BJ (cell line): ENCODE data around the gene GCC1. TPM values are rescaled to one million over a fixed set of nuclear protein-coding genes. Genes with fewer than 3 reads are reported as not detected.

ENCODE experiments used
- CTCF ChIA-PET: fragments of 350-600 bp; formaldehyde crosslinking; extraction: SDS; loops from one replicate; lab custom pipeline; 2021; ENCODE audit warnings: antibody characterized with exemption, inconsistent platforms; lab: Yijun Ruan, JAX
- POLR2A ChIA-PET: fragments of 300-600 bp; sonication (Branson Sonifier 250); formaldehyde crosslinking; extraction: SDS; loops from one replicate; lab custom pipeline; 2021; ENCODE audit warnings: antibody characterized with exemption; lab: Charles Lee
- DNase-seq: peaks from one replicate; pipeline ENCODE4 v3.0.0-alpha.2; 2011; ENCODE audit warnings: low read depth
- H3K27me3 ChIP-seq: 2 replicates; pipeline ENCODE4 v1.6.0; 2011; ENCODE audit warnings: low read length; ENCODE audit not compliant: control insufficient read depth, insufficient read depth
- H3K36me3 ChIP-seq: 2 replicates; pipeline ENCODE4 v1.5.1; 2011; ENCODE audit warnings: low read length; ENCODE audit not compliant: control insufficient read depth, insufficient read depth
- H3K4me3 ChIP-seq: 2 replicates; pipeline ENCODE4 v1.5.1; 2011; ENCODE audit warnings: low read depth, mild to moderate bottlenecking, control low read depth, low read length
- CTCF ChIP-seq: IDR thresholded peaks from 2 replicates; pipeline ENCODE4 v1.5.1; 2011; ENCODE audit warnings: low read depth, mild to moderate bottlenecking, control low read depth, inconsistent platforms, low read length, moderate library complexity; ENCODE audit not compliant: insufficient read depth
- polyA plus RNA-seq: library from polyadenylated mRNA; depleted of rRNA; stranded (reverse); fragments of >200 nt; gene quantifications from 2 replicates; pipeline ENCODE4 v1.2.3, GENCODE V29; 2011; rRNA removed

GCC1 gene
- polyA plus RNA-seq, 1 experiment, result 9.6 TPM

GRCh38 chr7:127535546-127536393, 49.6 kb downstream of the GCC1 start:
- ChIA-PET CTCF (no interaction called here), POLR2A (no interaction called here)
- Histone ChIP-seq H3K36me3 (no peaks in the 10 kb centered on the region), H3K27me3 (peaks cover 14% of the 10 kb centered on the region), H3K4me3 (no peak overlapping the region)
- no peak for DNase-seq
- no peak for TF ChIP-seq CTCF

DNA sequence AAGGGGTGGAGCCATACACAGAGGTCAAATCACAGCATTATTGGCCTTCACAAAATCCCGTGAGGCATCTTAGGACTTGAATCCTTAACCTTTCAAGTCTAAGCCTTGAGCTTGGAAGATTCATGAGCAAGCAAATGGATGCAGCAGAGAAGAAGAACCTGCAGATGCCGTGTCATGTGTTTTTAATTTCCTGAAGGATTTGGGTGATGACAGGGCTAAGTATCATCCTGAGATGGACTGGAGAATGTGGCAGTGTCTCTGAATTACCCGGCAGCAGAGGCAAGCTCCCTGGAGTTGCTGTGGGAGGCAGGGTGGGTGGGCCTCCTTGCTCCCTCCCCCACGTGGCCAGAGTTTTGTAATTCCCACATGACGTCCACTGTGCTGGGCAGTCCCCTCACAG, 50.8 kb downstream of the GCC1 start:
- H3K4me3 ChIP-seq, result no peak overlapping the region
- ChIA-PET POLR2A (no interaction called here), CTCF (interaction anchor here (0.5 kb wide), 1 partner anchor 10 kb away, joined by 3 read pairs; no protein-coding TSS in a partner anchor)
- TF ChIP-seq CTCF, result no peak
- no peaks in the 10 kb centered on the region for H3K36me3 ChIP-seq
- no peak for DNase-seq
- H3K27me3 ChIP-seq, result peaks cover 14% of the 10 kb centered on the region

DNA sequence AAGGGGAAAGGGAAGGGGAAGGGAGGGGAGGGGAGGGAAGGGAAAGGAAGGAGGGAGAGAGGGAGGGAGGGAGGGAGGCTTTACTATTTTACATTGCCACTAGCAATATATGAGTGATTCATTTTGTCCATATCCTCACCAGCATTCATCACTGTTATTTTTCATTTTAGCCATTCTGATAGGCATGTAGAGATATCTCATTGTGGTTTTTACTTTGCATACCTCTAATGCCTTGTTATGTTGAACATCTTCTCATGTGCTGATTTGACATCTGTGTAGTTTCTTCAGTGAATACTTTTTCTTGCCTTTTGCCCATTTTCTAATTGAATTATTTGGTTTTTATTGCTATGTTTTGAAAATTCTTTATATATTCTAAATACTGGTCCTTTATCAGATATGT, 52.7 kb downstream of the GCC1 start:
- H3K27me3 ChIP-seq, result peaks cover 14% of the 10 kb centered on the region
- no peaks in the 10 kb centered on the region for H3K36me3 ChIP-seq
- ChIA-PET CTCF (no interaction called here), POLR2A (no interaction called here)
- TF ChIP-seq CTCF, result no peak
- H3K4me3 ChIP-seq, result no peak overlapping the region
- DNase-seq, result no peak

GRCh38 chr7:127532151-127532550, 53.2 kb downstream of the GCC1 start:
- Histone ChIP-seq H3K36me3 (no peaks in the 10 kb centered on the region), H3K27me3 (peaks cover 15% of the 10 kb centered on the region), H3K4me3 (no peak overlapping the region)
- POLR2A ChIA-PET, result no interaction called here
- TF ChIP-seq CTCF, result no peak
- no peak for DNase-seq
- CTCF ChIA-PET, result no interaction called here

Other genes starting within 250 kb of the GCC1 start
- 6.2 and 9.3 TPM in 2 replicates for gene ZNF800, start 192.9 kb downstream of the GCC1 start, polyA plus RNA-seq
- 208 and 216 TPM in 2 replicates for gene ARF5, start 2.8 kb upstream of the GCC1 start, polyA plus RNA-seq
- gene FSCN3, start 8.1 kb upstream of the GCC1 start, polyA plus RNA-seq, result 0.16 and 0.21 TPM in 2 replicates
- not detected in 2 replicates for gene PAX4, start 32.5 kb upstream of the GCC1 start, polyA plus RNA-seq
- 203 and 204 TPM in 2 replicates for gene SND1, start 66.6 kb upstream of the GCC1 start, polyA plus RNA-seq